HepG2 (cell line): Measurements from ENCODE around the gene BCO1.

Source experiments
- DPF2 ChIP-seq: sonication (generic); formaldehyde crosslinking; IDR thresholded peaks from 2 replicates; pipeline ENCODE4 v1.4.0; 2020; ENCODE audit warnings: mild to moderate bottlenecking, low read depth, missing genetic modification reagents, borderline replicate concordance
- EP300 ChIP-seq, 3 experiments: sonication (generic) in 1 of 3; formaldehyde crosslinking in 1 of 3; IDR thresholded peaks; 2 replicates each; pipeline versions ENCODE4 v1.5.1 to v1.6.1; 2011 to 2020; ENCODE audit warnings: low read depth in 2 of 3, low read length in 2 of 3, borderline replicate concordance in 1 of 3, improper control_type of control experiment in 1 of 3, mild to moderate bottlenecking in 1 of 3, missing genetic modification reagents in 1 of 3, moderate library complexity in 1 of 3
- FOXJ3 ChIP-seq: sonication (generic); formaldehyde crosslinking; IDR thresholded peaks from 2 replicates; pipeline ENCODE4 v1.4.0; 2020; ENCODE audit warnings: missing genetic modification reagents, mild to moderate bottlenecking, borderline replicate concordance
- MAFK ChIP-seq, 2 experiments: IDR thresholded peaks in 1 of 2; conservative IDR thresholded peaks in 1 of 2; 2 replicates each; pipeline ENCODE4 v1.6.1; 2011; ENCODE audit warnings: improper control_type of control experiment in 2 of 2, low read length in 2 of 2
- MXI1 ChIP-seq: IDR thresholded peaks from 3 replicates; pipeline ENCODE4 v1.6.1; 2012; ENCODE audit warnings: low read depth, low read length, inconsistent platforms, borderline replicate concordance
- NR2F1 ChIP-seq, 2 experiments: fragments of 450-650 bp in 1 of 2; formaldehyde crosslinking in 1 of 2; IDR thresholded peaks; 2 replicates each; pipeline versions ENCODE4 v1.5.0 to v1.6.1; 2016 to 2020; ENCODE audit warnings: mild to moderate bottlenecking in 1 of 2, missing compliant biosample characterization in 1 of 2, missing genetic modification reagents in 1 of 2, moderate library complexity in 1 of 2
- ZNF24 ChIP-seq: fragments of 450-650 bp; IDR thresholded peaks from 2 replicates; pipeline ENCODE4 v1.6.1; 2017; ENCODE audit warnings: antibody characterized with exemption, mild to moderate bottlenecking
- ZNF263 ChIP-seq: sonication (generic); formaldehyde crosslinking; IDR thresholded peaks from 2 replicates; pipeline ENCODE4 v1.4.0; 2020; ENCODE audit warnings: missing genetic modification reagents
- ZNF552 ChIP-seq: sonication (generic); formaldehyde crosslinking; IDR thresholded peaks from 2 replicates; pipeline ENCODE4 v1.9.0; 2022; ENCODE audit warnings: missing genetic modification reagents, mild to moderate bottlenecking, borderline replicate concordance
- TF ChIP-seq, protein P1 (sequence below): sonication (generic); formaldehyde crosslinking; IDR thresholded peaks from 2 replicates; pipeline ENCODE4 v1.8.0; 2022; ENCODE audit warnings: missing genetic modification reagents, mild to moderate bottlenecking, moderate library complexity, borderline replicate concordance
- TF ChIP-seq, protein P2 (sequence below): sonication (generic); formaldehyde crosslinking; IDR thresholded peaks from 2 replicates; pipeline ENCODE4 v1.9.0; 2021; ENCODE audit warnings: missing genetic modification reagents, borderline replicate concordance
- TF ChIP-seq, protein P3 (sequence below): sonication (generic); formaldehyde crosslinking; conservative IDR thresholded peaks from 2 replicates; pipeline ENCODE4 v1.8.0; 2022; ENCODE audit warnings: missing genetic modification reagents

DNA sequence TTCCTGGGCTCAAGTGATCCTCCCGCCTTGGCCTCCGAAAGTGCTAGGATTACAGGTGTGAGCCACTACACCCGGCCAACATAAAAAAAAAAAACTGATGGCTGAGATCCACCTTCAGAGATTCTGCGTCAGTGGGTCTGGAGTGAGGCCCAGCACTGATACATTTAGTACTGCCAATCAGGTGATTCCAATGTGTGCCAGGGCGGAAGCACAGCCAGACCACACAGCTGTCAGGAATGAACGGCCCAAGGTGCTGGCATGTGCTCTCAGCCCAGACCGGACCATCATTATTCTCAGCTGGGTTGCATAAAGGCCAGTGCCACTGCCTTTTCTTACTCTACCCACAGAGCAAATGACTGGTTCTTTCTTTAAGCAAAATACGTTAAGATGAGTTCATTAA lies 1.2 kb upstream of the BCO1 start:
- TF ChIP-seq, protein P1, sequence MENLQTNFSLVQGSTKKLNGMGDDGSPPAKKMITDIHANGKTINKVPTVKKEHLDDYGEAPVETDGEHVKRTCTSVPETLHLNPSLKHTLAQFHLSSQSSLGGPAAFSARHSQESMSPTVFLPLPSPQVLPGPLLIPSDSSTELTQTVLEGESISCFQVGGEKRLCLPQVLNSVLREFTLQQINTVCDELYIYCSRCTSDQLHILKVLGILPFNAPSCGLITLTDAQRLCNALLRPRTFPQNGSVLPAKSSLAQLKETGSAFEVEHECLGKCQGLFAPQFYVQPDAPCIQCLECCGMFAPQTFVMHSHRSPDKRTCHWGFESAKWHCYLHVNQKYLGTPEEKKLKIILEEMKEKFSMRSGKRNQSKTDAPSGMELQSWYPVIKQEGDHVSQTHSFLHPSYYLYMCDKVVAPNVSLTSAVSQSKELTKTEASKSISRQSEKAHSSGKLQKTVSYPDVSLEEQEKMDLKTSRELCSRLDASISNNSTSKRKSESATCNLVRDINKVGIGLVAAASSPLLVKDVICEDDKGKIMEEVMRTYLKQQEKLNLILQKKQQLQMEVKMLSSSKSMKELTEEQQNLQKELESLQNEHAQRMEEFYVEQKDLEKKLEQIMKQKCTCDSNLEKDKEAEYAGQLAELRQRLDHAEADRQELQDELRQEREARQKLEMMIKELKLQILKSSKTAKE (CRISPR knock-in tag): no peak
- TF ChIP-seq, protein P2, sequence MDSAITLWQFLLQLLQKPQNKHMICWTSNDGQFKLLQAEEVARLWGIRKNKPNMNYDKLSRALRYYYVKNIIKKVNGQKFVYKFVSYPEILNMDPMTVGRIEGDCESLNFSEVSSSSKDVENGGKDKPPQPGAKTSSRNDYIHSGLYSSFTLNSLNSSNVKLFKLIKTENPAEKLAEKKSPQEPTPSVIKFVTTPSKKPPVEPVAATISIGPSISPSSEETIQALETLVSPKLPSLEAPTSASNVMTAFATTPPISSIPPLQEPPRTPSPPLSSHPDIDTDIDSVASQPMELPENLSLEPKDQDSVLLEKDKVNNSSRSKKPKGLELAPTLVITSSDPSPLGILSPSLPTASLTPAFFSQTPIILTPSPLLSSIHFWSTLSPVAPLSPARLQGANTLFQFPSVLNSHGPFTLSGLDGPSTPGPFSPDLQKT (CRISPR knock-in tag): no peak
- TF ChIP-seq ZNF263 (no peak), ZNF24 (no peak), EP300 (IDR thresholded peaks at IDR 0.05; ENCODE audit: low read depth in 2 of 2, low read length in 2 of 2) (no peak), EP300 (CRISPR knock-in tag; IDR thresholded peaks at IDR 0.05; ENCODE audit: borderline replicate concordance) (no peak), ZNF552 (CRISPR knock-in tag) (no peak), NR2F1 (CRISPR knock-in tag; IDR thresholded peaks at IDR 0.05) (no peak), MXI1 (no peak), DPF2 (CRISPR knock-in tag) (no peak), FOXJ3 (CRISPR knock-in tag) (no peak), MAFK (conservative IDR thresholded peaks at IDR 0.05 in 1 of 2, IDR thresholded peaks at IDR 0.05 in 1 of 2; ENCODE audit: low read length in 2 of 2) (no peak)
- TF ChIP-seq, protein P3, sequence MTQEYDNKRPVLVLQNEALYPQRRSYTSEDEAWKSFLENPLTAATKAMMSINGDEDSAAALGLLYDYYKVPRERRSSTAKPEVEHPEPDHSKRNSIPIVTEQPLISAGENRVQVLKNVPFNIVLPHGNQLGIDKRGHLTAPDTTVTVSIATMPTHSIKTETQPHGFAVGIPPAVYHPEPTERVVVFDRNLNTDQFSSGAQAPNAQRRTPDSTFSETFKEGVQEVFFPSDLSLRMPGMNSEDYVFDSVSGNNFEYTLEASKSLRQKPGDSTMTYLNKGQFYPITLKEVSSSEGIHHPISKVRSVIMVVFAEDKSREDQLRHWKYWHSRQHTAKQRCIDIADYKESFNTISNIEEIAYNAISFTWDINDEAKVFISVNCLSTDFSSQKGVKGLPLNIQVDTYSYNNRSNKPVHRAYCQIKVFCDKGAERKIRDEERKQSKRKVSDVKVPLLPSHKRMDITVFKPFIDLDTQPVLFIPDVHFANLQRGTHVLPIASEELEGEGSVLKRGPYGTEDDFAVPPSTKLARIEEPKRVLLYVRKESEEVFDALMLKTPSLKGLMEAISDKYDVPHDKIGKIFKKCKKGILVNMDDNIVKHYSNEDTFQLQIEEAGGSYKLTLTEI (CRISPR knock-in tag): no peak
